ENCODE measurements around the gene NLRC4. TPM values are rescaled to one million over a fixed set of nuclear protein-coding genes. Genes with fewer than 3 reads are reported as not detected.

The NLRC4 gene

Small RNAs within 50 kb of the gene (small RNA-seq; reads per million reads assigned to genes)
- gene RNU6-647P (ENCODE audit: insufficient read depth): not detected
